SK-N-MC (cell line): ENCODE measurements around the gene MIEF2.

Source experiments
- EZH2 ChIP-seq: fragments of 200-600 bp; sonication (generic); IDR thresholded peaks from one replicate; pipeline ENCODE4 v1.6.1; 2017; ENCODE audit warnings: antibody characterized with exemption
- FOXP2 ChIP-seq: optimal IDR thresholded peaks from 2 replicates; pipeline ENCODE3; 2011; ENCODE audit warnings: mild to moderate bottlenecking, moderate library complexity; ENCODE audit not compliant: insufficient read depth; ENCODE audit errors: extremely low read length, control extremely low read depth
- POLR2AphosphoS5 ChIP-seq: IDR thresholded peaks from 2 replicates; pipeline ENCODE4 v1.6.1; 2012; ENCODE audit warnings: mild to moderate bottlenecking, low read depth, low read length, borderline replicate concordance

DNA sequence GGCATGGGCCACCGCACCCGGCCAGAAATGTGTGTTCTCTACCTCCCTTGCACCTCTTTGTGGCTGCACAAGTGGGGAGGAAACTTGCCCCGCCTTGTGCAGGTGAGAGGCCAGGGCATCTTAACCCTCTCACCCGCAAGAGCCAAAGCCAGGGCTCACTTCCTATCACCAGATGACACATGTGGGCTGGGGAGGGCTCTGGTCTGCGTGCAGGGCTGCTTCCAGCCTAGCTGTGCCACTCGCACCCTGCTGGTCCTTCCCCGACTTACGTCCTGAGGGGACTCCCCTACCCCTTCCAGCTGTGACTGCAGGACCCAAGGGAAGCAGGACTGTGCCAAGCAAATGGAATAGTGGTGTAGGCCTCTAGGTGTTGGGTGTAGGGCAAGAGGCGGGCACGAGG is 6.9 kb downstream of the MIEF2 start:
- no peak for TF ChIP-seq POLR2AphosphoS5
- no peak for TF ChIP-seq EZH2
- no peak for TF ChIP-seq FOXP2
